Activated naive CD8-positive, alpha-beta T cell treated with anti-CD3 and anti-CD28 coated beads, Interleukin-2, amount 10 ng/mL, durations not matched to agents 7 days and 5 days (primary cell): ENCODE data around the gene EXOC1. TPM values are rescaled to one million over a fixed set of nuclear protein-coding genes. Genes with fewer than 3 reads are reported as not detected.

Source experiments
- ATAC-seq: fragments of 150-1000 bp; cut with Tn5 transposase; one replicate; pipeline ENCODE4 v1.10.0; 2021; ENCODE audit warnings: low read depth, moderate library complexity
- POLR2A ChIA-PET: fragments of 350-600 bp; sonication (Branson Sonifier 250); formaldehyde crosslinking; loops from one replicate; lab custom pipeline; 2021; ENCODE audit warnings: antibody characterized with exemption; lab: Charles Lee
- DNase-seq: peaks from one replicate; pipeline ENCODE4 v3.0.0; 2021
- H3K27ac Mint-ChIP-seq: one replicate; pipeline ENCODE4 v1.8.0; 2022; ENCODE audit warnings: mild to moderate bottlenecking, mixed read lengths
- H3K27me3 Mint-ChIP-seq: one replicate; pipeline ENCODE4 v1.8.0; 2022; ENCODE audit warnings: mild to moderate bottlenecking, moderate library complexity, mixed read lengths
- H3K36me3 Mint-ChIP-seq: one replicate; pipeline ENCODE4 v1.8.0; 2021; ENCODE audit warnings: mild to moderate bottlenecking, mixed read lengths
- H3K4me1 Mint-ChIP-seq: one replicate; pipeline ENCODE4 v1.8.0; 2021; ENCODE audit warnings: mixed read lengths
- H3K4me3 Mint-ChIP-seq: one replicate; pipeline ENCODE4 v1.8.0; 2022; ENCODE audit warnings: mild to moderate bottlenecking, moderate library complexity, mixed read lengths
- H3K9me3 Mint-ChIP-seq: one replicate; pipeline ENCODE4 v1.8.0; 2021; ENCODE audit warnings: mixed read lengths
- total RNA-seq, 2 experiments: library from RNA; stranded (reverse); gene quantifications; one replicate each; pipeline ENCODE4 v1.2.3, GENCODE V29; 2021

The EXOC1 gene
- total RNA-seq, 2 experiments from 2014 or later = 35.5 to 37.5 TPM

- peaks cover 22% of the 10 kb centered on the region for H3K4me1 Mint-ChIP-seq
- H3K4me3 Mint-ChIP-seq = no peak overlapping the region
These were observed 97.9 kb downstream of the EXOC1 start for GRCh38 chr4:55951191-55951922.

More at GRCh38 chr4:55951191-55951922, 97.9 kb downstream of the EXOC1 start:
- Mint-ChIP-seq H3K9me3 (no peaks in the 10 kb centered on the region), H3K27ac (no peak overlapping the region), H3K27me3 (no peaks in the 10 kb centered on the region), H3K36me3 (peaks cover 13% of the 10 kb centered on the region)
- no peak for DNase-seq
- POLR2A ChIA-PET = no interaction called here
- ATAC-seq = no peak

Other genes starting within 250 kb of the EXOC1 start
- gene NMU, start 217.3 kb upstream of the EXOC1 start, total RNA-seq = not detected
- gene EXOC1L, start 33.9 kb upstream of the EXOC1 start, total RNA-seq = not detected
- gene CEP135, start 95.3 kb downstream of the EXOC1 start, total RNA-seq = 10 to 100 TPM; 18.3 to 18.8 TPM